ENCODE measurements around the gene FZD2.

DNA sequence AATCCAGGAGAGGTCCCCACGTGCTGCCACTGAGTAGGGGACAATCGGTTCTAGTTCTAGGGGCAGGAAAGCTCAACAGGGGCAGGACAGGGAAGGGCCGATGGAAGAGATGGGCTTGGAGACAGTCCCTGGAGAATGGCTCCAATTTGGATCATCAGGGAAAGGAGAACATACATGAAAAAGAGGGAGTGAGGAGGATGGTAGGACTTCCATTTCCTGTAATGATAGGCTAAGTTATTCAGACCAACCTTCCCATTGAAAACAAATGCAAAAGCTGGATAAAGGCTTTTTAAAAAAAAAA, 33.7 kb upstream of the FZD2 start:
- TF ChIP-seq, protein P1, sequence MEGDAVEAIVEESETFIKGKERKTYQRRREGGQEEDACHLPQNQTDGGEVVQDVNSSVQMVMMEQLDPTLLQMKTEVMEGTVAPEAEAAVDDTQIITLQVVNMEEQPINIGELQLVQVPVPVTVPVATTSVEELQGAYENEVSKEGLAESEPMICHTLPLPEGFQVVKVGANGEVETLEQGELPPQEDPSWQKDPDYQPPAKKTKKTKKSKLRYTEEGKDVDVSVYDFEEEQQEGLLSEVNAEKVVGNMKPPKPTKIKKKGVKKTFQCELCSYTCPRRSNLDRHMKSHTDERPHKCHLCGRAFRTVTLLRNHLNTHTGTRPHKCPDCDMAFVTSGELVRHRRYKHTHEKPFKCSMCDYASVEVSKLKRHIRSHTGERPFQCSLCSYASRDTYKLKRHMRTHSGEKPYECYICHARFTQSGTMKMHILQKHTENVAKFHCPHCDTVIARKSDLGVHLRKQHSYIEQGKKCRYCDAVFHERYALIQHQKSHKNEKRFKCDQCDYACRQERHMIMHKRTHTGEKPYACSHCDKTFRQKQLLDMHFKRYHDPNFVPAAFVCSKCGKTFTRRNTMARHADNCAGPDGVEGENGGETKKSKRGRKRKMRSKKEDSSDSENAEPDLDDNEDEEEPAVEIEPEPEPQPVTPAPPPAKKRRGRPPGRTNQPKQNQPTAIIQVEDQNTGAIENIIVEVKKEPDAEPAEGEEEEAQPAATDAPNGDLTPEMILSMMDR (conservative IDR thresholded peaks at IDR 0.05) = no peak
- no peak for TF ChIP-seq EZH2 (IDR thresholded peaks at IDR 0.05; ENCODE audit: low read depth)
